Activated CD4-positive, alpha-beta T cell treated with anti-CD3 and anti-CD28 coated beads, Interleukin-2, amount 10 ng/mL, durations not matched to agents 24 days and 14 days (primary cell): ENCODE measurements around the gene SLC22A23. TPM values are rescaled to one million over a fixed set of nuclear protein-coding genes. Genes with fewer than 3 reads are reported as not detected.
A peak's percentile ranks its signal among the peaks of the same experiment; 100 is the strongest.

ENCODE experiments used
- DNase-seq: peaks from one replicate; pipeline ENCODE4 v3.0.0; 2022
- H3K27ac Mint-ChIP-seq: one replicate; pipeline ENCODE4 v1.8.0; 2022; ENCODE audit warnings: mild to moderate bottlenecking, mixed read lengths
- H3K27me3 Mint-ChIP-seq: one replicate; pipeline ENCODE4 v1.8.0; 2022; ENCODE audit warnings: mixed read lengths
- H3K36me3 Mint-ChIP-seq: one replicate; pipeline ENCODE4 v1.8.0; 2022; ENCODE audit warnings: low read depth, mild to moderate bottlenecking, mixed read lengths
- H3K4me1 Mint-ChIP-seq: one replicate; pipeline ENCODE4 v1.8.0; 2021; ENCODE audit warnings: mixed read lengths
- H3K4me3 Mint-ChIP-seq: one replicate; pipeline ENCODE4 v1.8.0; 2022; ENCODE audit warnings: mild to moderate bottlenecking, moderate library complexity, mixed read lengths
- H3K9me3 Mint-ChIP-seq: one replicate; pipeline ENCODE4 v1.8.0; 2021; ENCODE audit warnings: mixed read lengths
- intact Hi-C: fragments of 100-400 bp; cut with micrococcal nuclease; formaldehyde crosslinking; loops from one replicate; pipeline ENCODE4 v1.15.1; 2023
- total RNA-seq: library from RNA; stranded (reverse); gene quantifications from 2 replicates; pipeline ENCODE4 v1.2.3, GENCODE V29; 2022

Gene SLC22A23
- total RNA-seq, 1 donor from 2014 or later, result 0.12 TPM

DNA sequence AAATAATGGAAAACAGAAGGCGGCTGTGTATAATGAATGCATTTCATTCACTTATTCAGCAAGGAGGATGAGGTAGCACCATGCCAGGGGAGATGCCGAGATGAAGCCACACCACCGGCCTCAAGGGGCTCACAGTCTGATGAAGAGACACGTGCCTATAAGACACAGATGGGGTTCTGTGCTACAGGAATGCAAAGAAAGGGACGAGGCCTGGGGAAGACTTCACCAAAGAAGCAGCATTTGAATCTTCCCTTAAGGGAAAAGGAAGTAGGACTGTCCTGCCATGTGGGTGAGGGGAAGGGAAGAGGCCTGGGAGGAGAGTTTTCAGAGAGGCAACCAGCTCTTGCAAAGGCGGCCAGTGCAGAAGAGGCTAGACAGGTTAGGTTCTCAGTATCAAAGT is 99.2 kb downstream of the SLC22A23 start:
- H3K27me3 Mint-ChIP-seq, result peaks cover 31% of the 10 kb centered on the region
- H3K27ac Mint-ChIP-seq, result no peak overlapping the region
- DNase-seq, result no peak
- H3K9me3 Mint-ChIP-seq, result no peaks in the 10 kb centered on the region
- H3K4me3 Mint-ChIP-seq, result no peak overlapping the region
- intact Hi-C loops, result no loop called here
- peaks cover 9% of the 10 kb centered on the region for H3K4me1 Mint-ChIP-seq
- no peaks in the 10 kb centered on the region for H3K36me3 Mint-ChIP-seq

DNA sequence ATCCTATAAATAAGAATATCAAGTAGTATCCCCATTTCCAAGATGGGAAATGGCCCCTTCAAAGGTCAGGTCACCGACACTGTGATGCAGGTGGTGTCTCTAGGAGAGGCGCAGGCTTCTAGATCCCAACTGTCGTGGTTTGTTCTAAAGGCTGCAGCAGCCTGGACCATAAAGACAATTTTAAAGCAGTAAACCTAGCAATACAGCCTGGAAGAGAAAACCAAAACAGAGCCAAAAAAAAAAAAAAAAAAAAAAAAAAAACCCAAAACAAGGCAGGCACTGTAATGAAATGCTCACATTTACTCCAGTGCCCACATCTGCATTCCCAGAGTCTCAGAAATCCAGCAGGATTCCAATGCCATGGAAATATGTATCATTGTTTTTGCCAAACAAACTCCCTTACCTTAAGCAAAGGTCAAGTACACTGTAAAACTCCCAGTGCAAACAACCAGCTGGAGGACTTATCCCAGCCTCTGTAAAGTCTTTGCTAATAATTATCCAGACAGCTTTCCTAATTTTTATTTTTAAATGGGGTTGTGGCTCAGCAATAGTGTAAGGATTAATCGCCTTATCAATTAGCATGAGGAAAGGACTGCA is 99.9 kb downstream of the SLC22A23 start:
- H3K4me3 Mint-ChIP-seq, result peak overlapping the region; percentile 62
- H3K27ac Mint-ChIP-seq, result peak overlapping the region; percentile 7
- H3K9me3 Mint-ChIP-seq, result no peaks in the 10 kb centered on the region
- intact Hi-C loops, result no loop called here
- DNase-seq, result no peak
- H3K4me1 Mint-ChIP-seq, result peaks cover 9% of the 10 kb centered on the region
- peaks cover 35% of the 10 kb centered on the region for H3K27me3 Mint-ChIP-seq
- no peaks in the 10 kb centered on the region for H3K36me3 Mint-ChIP-seq

- peaks cover 9% of the 10 kb centered on the region for H3K4me1 Mint-ChIP-seq
- no peaks in the 10 kb centered on the region for H3K9me3 Mint-ChIP-seq
- H3K27ac Mint-ChIP-seq, result peak overlapping the region; percentile 7
- H3K27me3 Mint-ChIP-seq, result peaks cover 35% of the 10 kb centered on the region
- peak; percentile 79 for DNase-seq
- peak overlapping the region; percentile 67 for H3K4me3 Mint-ChIP-seq
- intact Hi-C loops, result no loop called here
- H3K36me3 Mint-ChIP-seq, result no peaks in the 10 kb centered on the region
Observed at GRCh38 chr6:3356056-3356823, 100.6 kb downstream of the SLC22A23 start.

DNA sequence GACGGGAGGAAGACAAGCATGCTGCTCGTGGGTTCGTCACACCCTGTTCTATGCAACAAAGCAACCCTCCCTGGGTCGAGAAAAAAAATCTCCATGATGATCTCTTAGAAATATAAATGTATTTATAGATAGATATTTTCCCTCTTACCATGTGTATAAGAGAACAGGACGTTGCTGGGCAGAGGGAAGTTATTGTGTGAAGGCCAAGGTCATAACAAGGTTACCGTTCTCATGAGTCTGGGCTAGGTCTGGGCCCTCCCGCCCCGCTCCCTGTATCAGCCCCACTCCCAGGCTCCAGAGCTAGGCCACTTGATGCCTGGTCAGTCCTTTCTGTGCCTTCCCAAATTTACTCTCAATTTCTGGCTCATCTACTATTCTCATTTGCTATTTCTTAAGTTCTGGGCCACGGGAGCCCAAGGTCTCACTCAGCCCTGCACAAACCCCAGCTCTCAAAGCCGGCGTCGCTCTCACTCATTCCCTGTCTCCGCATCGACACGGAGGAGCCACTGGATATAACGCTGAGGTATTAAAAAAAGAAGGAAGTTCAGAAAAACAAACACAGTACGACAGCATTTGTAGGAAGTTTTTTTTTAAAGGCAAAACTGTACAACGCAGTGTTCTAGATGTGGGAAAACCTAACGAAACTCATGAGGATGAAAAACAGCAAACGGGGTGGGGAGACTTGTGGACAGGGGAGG is 101.3 kb downstream of the SLC22A23 start:
- intact Hi-C loops, result no loop called here
- H3K27me3 Mint-ChIP-seq, result peaks cover 35% of the 10 kb centered on the region
- H3K27ac Mint-ChIP-seq, result peak overlapping the region; percentile 51
- no peak for DNase-seq
- no peaks in the 10 kb centered on the region for H3K36me3 Mint-ChIP-seq
- peaks cover 9% of the 10 kb centered on the region for H3K4me1 Mint-ChIP-seq
- peak overlapping the region; percentile 67 for H3K4me3 Mint-ChIP-seq
- no peaks in the 10 kb centered on the region for H3K9me3 Mint-ChIP-seq

DNA sequence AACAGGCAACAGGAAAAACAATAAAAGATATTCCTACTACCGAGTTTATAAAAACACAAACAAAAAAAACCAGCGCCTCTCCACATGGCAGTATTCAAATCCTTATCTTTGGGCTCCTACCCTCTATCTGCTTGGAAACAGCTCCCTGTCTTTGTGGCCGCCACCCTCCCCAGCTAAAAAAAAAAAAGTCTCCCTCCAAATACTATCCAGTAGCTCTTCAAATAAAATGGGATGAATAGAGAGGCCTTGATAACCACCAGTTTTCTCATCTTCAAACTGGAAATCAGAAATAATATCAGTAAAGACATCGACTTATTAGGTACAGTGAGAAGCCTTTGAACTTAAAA is 101.9 kb downstream of the SLC22A23 start:
- intact Hi-C loops, result no loop called here
- Mint-ChIP-seq H3K27me3 (peaks cover 35% of the 10 kb centered on the region), H3K36me3 (no peaks in the 10 kb centered on the region), H3K4me1 (peaks cover 9% of the 10 kb centered on the region), H3K9me3 (no peaks in the 10 kb centered on the region), H3K4me3 (no peak overlapping the region), H3K27ac (no peak overlapping the region)
- no peak for DNase-seq

- no peak for DNase-seq
- H3K9me3 Mint-ChIP-seq, result no peaks in the 10 kb centered on the region
- intact Hi-C loops, result no loop called here
- peaks cover 9% of the 10 kb centered on the region for H3K4me1 Mint-ChIP-seq
- H3K27me3 Mint-ChIP-seq, result peaks cover 40% of the 10 kb centered on the region
- no peaks in the 10 kb centered on the region for H3K36me3 Mint-ChIP-seq
- H3K4me3 Mint-ChIP-seq, result no peak overlapping the region
- H3K27ac Mint-ChIP-seq, result no peak overlapping the region
Observed at GRCh38 chr6:3353939-3354338, 102.9 kb downstream of the SLC22A23 start.

- Mint-ChIP-seq H3K27me3 (peaks cover 41% of the 10 kb centered on the region), H3K36me3 (no peaks in the 10 kb centered on the region), H3K9me3 (no peaks in the 10 kb centered on the region), H3K4me3 (no peak overlapping the region), H3K4me1 (peaks cover 9% of the 10 kb centered on the region), H3K27ac (no peak overlapping the region)
- DNase-seq, result no peak
- intact Hi-C loops, result no loop called here
Observed at GRCh38 chr6:3353213-3353903, 103.5 kb downstream of the SLC22A23 start.

DNA sequence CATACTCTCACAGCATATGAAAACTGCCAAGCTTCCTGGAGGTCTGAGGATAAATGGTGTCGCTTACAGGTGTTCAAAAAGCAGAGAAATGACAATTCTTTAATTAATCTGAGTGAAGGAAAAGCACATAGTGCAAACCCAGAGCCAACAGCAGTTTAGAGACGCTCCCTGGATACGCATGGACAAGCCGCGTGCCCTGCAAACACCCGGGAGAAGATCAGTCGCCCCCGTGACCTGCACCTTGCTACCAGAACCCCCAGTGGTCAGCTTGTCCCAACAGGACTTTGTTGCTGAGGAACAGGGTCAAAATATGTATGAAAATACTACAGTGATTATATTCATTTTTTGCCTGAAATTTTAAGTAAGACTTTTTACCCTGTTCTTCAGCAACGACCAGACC is 104.2 kb downstream of the SLC22A23 start:
- intact Hi-C loops, result no loop called here
- DNase-seq, result no peak
- Mint-ChIP-seq H3K4me3 (no peak overlapping the region), H3K9me3 (no peaks in the 10 kb centered on the region), H3K4me1 (peaks cover 9% of the 10 kb centered on the region), H3K36me3 (no peaks in the 10 kb centered on the region), H3K27ac (no peak overlapping the region), H3K27me3 (peaks cover 40% of the 10 kb centered on the region)

DNA sequence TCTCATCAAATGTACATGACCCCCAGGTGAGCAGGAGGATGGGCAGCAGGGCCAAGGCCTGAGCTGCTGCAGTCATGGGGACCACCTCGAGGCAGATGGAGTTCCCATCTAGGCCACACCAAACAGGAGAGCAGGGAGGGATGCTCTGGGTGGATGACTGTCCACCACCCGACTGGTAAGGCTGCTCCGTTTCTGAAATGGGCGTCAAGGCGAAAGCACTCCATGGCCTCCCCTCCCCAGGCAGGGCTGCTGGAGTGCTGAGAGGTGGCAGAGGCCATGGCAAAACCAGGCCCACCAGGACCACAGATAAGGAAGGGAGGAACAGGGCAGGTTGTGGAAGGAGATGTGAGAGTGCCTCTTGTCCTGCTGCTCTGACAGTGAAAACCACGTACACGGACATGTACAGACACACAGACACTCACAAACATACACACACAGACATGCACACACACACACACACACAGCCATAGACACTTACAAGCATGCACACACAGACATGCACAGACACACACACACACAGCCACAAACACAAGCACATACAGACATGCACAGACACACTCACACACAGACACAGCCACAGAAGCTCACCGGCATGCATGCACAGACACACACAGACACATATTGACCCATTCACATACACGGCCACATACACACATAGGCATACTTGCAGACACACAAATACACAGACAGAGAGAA is 104.9 kb downstream of the SLC22A23 start:
- no peak overlapping the region for H3K27ac Mint-ChIP-seq
- intact Hi-C loops, result no loop called here
- no peaks in the 10 kb centered on the region for H3K9me3 Mint-ChIP-seq
- no peak overlapping the region for H3K4me3 Mint-ChIP-seq
- DNase-seq, result no peak
- no peaks in the 10 kb centered on the region for H3K36me3 Mint-ChIP-seq
- H3K4me1 Mint-ChIP-seq, result peaks cover 9% of the 10 kb centered on the region
- H3K27me3 Mint-ChIP-seq, result peaks cover 40% of the 10 kb centered on the region

DNA sequence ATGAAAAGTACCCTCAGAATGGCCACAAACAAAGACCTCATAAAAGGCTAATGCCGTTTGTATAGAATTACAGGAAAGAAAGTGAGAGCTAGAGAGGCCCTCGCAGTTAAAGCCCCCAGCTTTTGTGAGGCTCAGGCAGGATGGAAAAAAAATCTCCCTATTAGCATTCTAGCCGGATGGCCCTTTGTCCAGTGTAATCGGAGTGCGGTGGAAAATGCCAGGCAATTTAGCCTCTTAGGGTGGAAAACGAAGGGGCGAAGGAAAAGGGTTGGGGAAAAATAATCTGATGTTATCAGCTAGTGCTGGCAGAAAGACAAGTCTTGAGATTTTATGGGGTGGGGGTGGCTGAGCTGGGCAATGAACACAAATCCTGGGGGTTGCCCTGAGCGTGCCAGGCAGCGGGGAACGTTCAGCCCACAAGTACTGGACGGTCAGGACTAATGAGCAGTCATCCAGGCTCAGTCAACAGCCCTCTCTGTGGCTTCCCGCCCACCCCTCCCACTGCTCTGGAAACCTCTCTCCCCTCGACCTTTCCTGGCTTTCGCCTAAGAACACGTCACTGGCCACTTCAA is 105.7 kb downstream of the SLC22A23 start:
- intact Hi-C loops, result no loop called here
- Mint-ChIP-seq H3K27ac (no peak overlapping the region), H3K4me3 (no peak overlapping the region), H3K36me3 (no peaks in the 10 kb centered on the region), H3K4me1 (peaks cover 4% of the 10 kb centered on the region), H3K9me3 (no peaks in the 10 kb centered on the region), H3K27me3 (peaks cover 33% of the 10 kb centered on the region)
- no peak for DNase-seq

DNA sequence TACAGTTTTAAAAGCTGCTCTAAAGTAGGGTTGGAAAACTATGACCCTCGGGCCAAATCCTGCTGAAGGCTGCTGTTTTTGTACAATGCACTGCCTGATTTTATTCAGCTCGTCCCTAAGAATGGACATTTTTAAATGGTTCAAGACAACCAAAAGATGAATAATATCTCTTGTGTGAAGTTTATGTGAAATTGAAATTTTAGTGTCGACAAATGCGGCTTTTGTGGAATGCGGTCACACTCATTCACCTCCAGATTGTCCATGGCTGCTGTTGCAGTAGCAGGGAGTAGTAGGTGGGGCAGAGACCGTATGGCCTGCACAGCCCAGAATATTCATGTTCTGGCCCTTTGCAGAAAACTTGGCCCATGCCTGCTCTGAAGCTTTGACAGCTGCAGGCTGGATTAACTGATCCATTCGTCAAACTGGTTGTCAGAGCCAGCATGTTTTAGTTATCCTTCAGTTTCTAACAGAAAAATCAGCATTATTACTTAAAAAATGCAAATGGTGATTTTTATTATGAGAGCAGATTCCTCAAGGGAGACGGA is 106.5 kb downstream of the SLC22A23 start:
- intact Hi-C loops, result no loop called here
- no peak overlapping the region for H3K27ac Mint-ChIP-seq
- no peaks in the 10 kb centered on the region for H3K4me1 Mint-ChIP-seq
- H3K27me3 Mint-ChIP-seq, result peaks cover 28% of the 10 kb centered on the region
- no peak for DNase-seq
- H3K4me3 Mint-ChIP-seq, result no peak overlapping the region
- no peaks in the 10 kb centered on the region for H3K36me3 Mint-ChIP-seq
- no peaks in the 10 kb centered on the region for H3K9me3 Mint-ChIP-seq

DNA sequence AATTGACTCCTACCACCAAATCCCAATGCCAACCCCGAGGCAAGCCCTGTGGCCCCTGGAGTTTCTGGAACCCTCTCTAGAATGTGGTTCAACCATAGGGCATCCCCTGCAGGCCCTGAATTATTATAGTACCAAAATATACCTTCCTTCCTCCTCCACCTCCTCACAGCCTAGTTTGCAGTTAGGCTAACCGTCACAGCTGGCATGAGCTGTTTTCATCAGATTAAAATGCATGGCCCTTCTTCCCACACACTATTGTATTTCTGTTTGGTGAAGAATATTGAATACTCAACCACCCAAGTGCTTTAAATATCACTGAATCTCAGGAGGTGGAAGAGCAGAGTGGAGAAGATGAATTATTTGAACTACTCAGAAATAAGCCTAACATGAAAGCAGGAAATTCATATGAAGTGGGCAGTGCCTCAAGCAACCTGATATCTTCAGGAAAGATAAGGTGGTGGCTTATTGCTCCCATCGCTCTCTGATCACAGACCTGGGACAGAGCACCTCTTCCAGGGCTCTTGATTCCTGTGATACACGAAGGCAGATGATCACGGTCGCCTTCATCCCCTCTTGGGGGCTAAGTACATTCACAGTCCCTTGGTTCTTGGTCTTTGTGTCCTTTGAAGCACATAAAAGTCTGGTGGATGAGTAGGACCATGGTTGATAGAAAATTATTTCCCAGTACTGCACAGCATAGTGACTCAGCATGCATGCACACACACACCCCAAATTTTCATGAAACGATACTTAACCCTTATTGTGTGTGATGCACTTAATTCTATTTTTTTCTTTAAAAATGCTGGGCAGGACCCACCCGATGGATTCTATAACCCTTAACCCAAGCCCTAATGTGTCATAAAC is 107.2 kb downstream of the SLC22A23 start:
- Mint-ChIP-seq H3K9me3 (no peaks in the 10 kb centered on the region), H3K36me3 (no peaks in the 10 kb centered on the region), H3K4me3 (no peak overlapping the region), H3K27me3 (peaks cover 23% of the 10 kb centered on the region), H3K4me1 (no peaks in the 10 kb centered on the region), H3K27ac (no peak overlapping the region)
- DNase-seq, result no peak
- intact Hi-C loops, result no loop called here
